HG03175 (cell line): Measurements from ENCODE around the gene SHROOM1.
"Not testable (repeated sequence)": the region's sequence is repeated elsewhere in the genome, so short reads cannot be mapped to it uniquely, and the experiment has no call there.

Source experiments
- ATAC-seq: cut with Tn5 transposase; IDR thresholded peaks from one replicate; pipeline ENCODE4 v1.9.1; 2021; ENCODE audit warnings: mild to moderate bottlenecking, moderate library complexity; ENCODE audit not compliant: unreplicated experiment

Gene SHROOM1

GRCh38 chr5:132830436-132831094 is at the start of gene SHROOM1:
SHROOM1 (minus strand) TSS chr5:132830647; CDS start chr5:132826140, 4,507 bp downstream.
- ATAC-seq, result peak; percentile 79

- no peak for ATAC-seq
These were observed 47.5 kb upstream of the SHROOM1 start for GRCh38 chr5:132877938-132878337.

- no peak for ATAC-seq
These were observed 47.0 kb upstream of the SHROOM1 start for GRCh38 chr5:132877466-132877865.

- ATAC-seq, result no peak
These were observed 45.7 kb upstream of the SHROOM1 start for GRCh38 chr5:132876020-132876759.

- no peak for ATAC-seq
These were observed 43.5 kb upstream of the SHROOM1 start for GRCh38 chr5:132873930-132874271.

GRCh38 chr5:132873119-132873929 is 42.9 kb upstream of the SHROOM1 start, which contains the start of gene LEAP2:
LEAP2 (plus strand) TSS chr5:132873668; CDS start chr5:132873695, 27 bp downstream.
- ATAC-seq, result no peak

GRCh38 chr5:132872788-132873118 is 42.3 kb upstream of the SHROOM1 start:
- no peak for ATAC-seq

- no peak for ATAC-seq
These were observed 41.2 kb upstream of the SHROOM1 start for GRCh38 chr5:132871459-132872284.

GRCh38 chr5:132870801-132871200 is 40.4 kb upstream of the SHROOM1 start:
- ATAC-seq, result no peak

- ATAC-seq, result no peak
These were observed 38.3 kb upstream of the SHROOM1 start for GRCh38 chr5:132868754-132869153.

GRCh38 chr5:132867046-132867451 is 36.6 kb upstream of the SHROOM1 start:
- ATAC-seq, result peak; percentile 20

GRCh38 chr5:132866342-132867045 is 36.0 kb upstream of the SHROOM1 start, which contains the start of the genes GDF9 and UQCRQ:
GDF9 (minus strand) TSS chr5:132866469; CDS start chr5:132864533, 1,936 bp downstream.
UQCRQ (plus strand) TSS chr5:132866642; CDS start chr5:132866882, 240 bp downstream.
- ATAC-seq, result peak; percentile 100

- peak; percentile 31 for ATAC-seq
These were observed 35.4 kb upstream of the SHROOM1 start for GRCh38 chr5:132865668-132866341.

GRCh38 chr5:132860742-132861141 is 30.3 kb upstream of the SHROOM1 start:
- ATAC-seq, result no peak

- no peak for ATAC-seq
These were observed 29.5 kb upstream of the SHROOM1 start for GRCh38 chr5:132859889-132860437.

GRCh38 chr5:132856011-132856410 is 25.6 kb upstream of the SHROOM1 start:
- no peak for ATAC-seq

GRCh38 chr5:132854992-132855391 is 24.5 kb upstream of the SHROOM1 start:
- ATAC-seq, result not testable (repeated sequence)

- ATAC-seq, result no peak
These were observed 23.9 kb upstream of the SHROOM1 start for GRCh38 chr5:132854301-132854700.

- ATAC-seq, result no peak
These were observed 23.3 kb upstream of the SHROOM1 start for GRCh38 chr5:132853790-132854189.
